Heart left ventricle (tissue), 16 donors: Measurements from ENCODE around the gene BCKDK. TPM values are rescaled to one million over a fixed set of nuclear protein-coding genes. Genes with fewer than 3 reads are reported as not detected.

Experiments used
- ATAC-seq, 4 donors: fragments of 200-7000 bp; cut with Tn5 transposase; one replicate each; pipeline ENCODE4 v1.9.1; 2020 to 2022; ENCODE audit warnings: moderate library complexity in 4 of 4, mild to moderate bottlenecking in 3 of 4, moderate number of reproducible peaks in 1 of 4
- DNase-seq, 5 donors: peaks; one replicate each; pipeline ENCODE4 v3.0.0-alpha.2; 2020
- H3K27ac ChIP-seq, 12 donors: fragments of 200-600 bp; sonication (generic) in 4 of 12; one replicate each; pipeline versions ENCODE4 v1.5.0 to v1.8.0; 2016 to 2022; ENCODE audit warnings: mild to moderate bottlenecking in 2 of 12
- H3K27me3 ChIP-seq, 9 donors: fragments of 200-600 bp; sonication (generic) in 2 of 9; one replicate each; pipeline versions ENCODE4 v1.5.1 to v1.8.0; 2016 to 2022; ENCODE audit warnings: mild to moderate bottlenecking in 3 of 9
- H3K36me3 ChIP-seq, 9 donors: fragments of 200-600 bp; sonication (generic) in 2 of 9; one replicate each; pipeline versions ENCODE4 v1.5.0 to v1.8.0; 2018 to 2022; ENCODE audit warnings: mild to moderate bottlenecking in 2 of 9
- H3K4me1 ChIP-seq, 12 donors: fragments of 200-600 bp; sonication (generic) in 4 of 12; one replicate each; pipeline versions ENCODE4 v1.5.0 to v1.8.0; 2016 to 2022; ENCODE audit warnings: mild to moderate bottlenecking in 3 of 12
- H3K4me3 ChIP-seq, 12 donors: fragments of 200-600 bp; sonication (generic) in 4 of 12; one replicate each; pipeline versions ENCODE4 v1.5.0 to v1.8.0; 2017 to 2022; ENCODE audit warnings: mild to moderate bottlenecking in 9 of 12, moderate library complexity in 4 of 12
- H3K9me3 ChIP-seq, 12 donors: fragments of 200-600 bp; sonication (generic) in 4 of 12; one replicate each; pipeline versions ENCODE4 v1.5.0 to v1.8.0; 2016 to 2022; ENCODE audit warnings: mild to moderate bottlenecking in 1 of 12
- POLR2A ChIP-seq, 2 donors: fragments of 450-650 bp; IDR thresholded peaks; one replicate each; pipeline ENCODE4 v1.6.1; 2017; ENCODE audit warnings: antibody characterized with exemption in 2 of 2, mild to moderate bottlenecking in 2 of 2, moderate library complexity in 2 of 2
- WGBS, 4 donors: extraction: QIAGEN DNeasy Blood & Tissue Kit in 2 of 4; methylation state at CpG; one replicate each; pipeline versions ENCODE4 v1.1.5 to v1.1.7; 2013 to 2018; 5-methylcytosine and 5-hydroxymethylcytosine counted together
- intact Hi-C, 10 donors: fragments of 100-400 bp; cut with DNase I; formaldehyde crosslinking; loops; one replicate each; pipeline versions ENCODE4 v1.11.1 to v1.14.2; 2022
- polyA plus RNA-seq, 2 donors: library from polyadenylated mRNA; stranded (reverse); fragments of 200-250 nt; gene quantifications; one replicate each; pipeline ENCODE4 v1.2.3, GENCODE V29; 2013
- total RNA-seq, 9 donors: library from RNA; depleted of rRNA in 2 of 9; stranded (reverse); fragments of >200 nt in 2 of 9; fragmentation: NEBNext Ultra II Directional in 3 of 9; extraction: Animal tissue kit (Norgen Biotek cat#: 25700) in 3 of 9; gene quantifications; one replicate each; pipeline versions ENCODE4 v1.1.0 to v1.2.4, GENCODE V29; 2016 to 2023
- TF ChIP-seq, protein P1 (sequence below), 12 donors: fragments of 200-600 bp; sonication (generic) in 4 of 12; IDR thresholded peaks; one replicate each; pipeline versions ENCODE4 v1.5.0 to v1.8.0; 2018 to 2022; ENCODE audit warnings: antibody characterized with exemption in 12 of 12, mild to moderate bottlenecking in 5 of 12
- donor health status: ischemic (EF 13 %, LVEDD 7.1; RV severe dilation, severe dysfunction).
- donor health status: healthy with polysubstance abuse.
- donor health status: DM: no; HTN: yes; CAD: no.
- donor health status: DM: no; HTN: no; CAD: no.
- donor health status: ischemic (EF 25% LVEDD 6.9; RV normal size, moderate dysfunction).
- donor health status: ischemic (EF 25% LVEDD 5.7; RV mildly dilated, moderate dysfunction).
- donor health status: healthy.
- donor health status: DM: yes; HTN: yes; CAD: no.
- donor health status: ischemic (EF 35%, LVEDD 5.7; RV mildly dilated, moderate dysfunction).
- donor health status: nonischemic (EF 11% LVEDD 7.7; RV severe dilation, severe dysfunction).
- donor health status: DM: yes; HTN: yes; CAD: no.
- donor health status: PGD.
- donor health status: ischemic (EF 29% LVEDD 5.4; RV normal size, mild dysfunction).
- donor health status: nonischemic (EF 23%, LVEDD 6.1; RV moderate dilation, normal function).

BCKDK gene
- total and polyA plus RNA-seq, 11 donors, result 42.6 to 134 (median 67.5) TPM

GRCh38 chr16:31108794-31109558 lies 790 bp downstream of the BCKDK start:
- DNase-seq (no peak), ATAC-seq (no peak)
- no peak for TF ChIP-seq POLR2A (IDR thresholded peaks at IDR 0.05)
- TF ChIP-seq, protein P1, sequence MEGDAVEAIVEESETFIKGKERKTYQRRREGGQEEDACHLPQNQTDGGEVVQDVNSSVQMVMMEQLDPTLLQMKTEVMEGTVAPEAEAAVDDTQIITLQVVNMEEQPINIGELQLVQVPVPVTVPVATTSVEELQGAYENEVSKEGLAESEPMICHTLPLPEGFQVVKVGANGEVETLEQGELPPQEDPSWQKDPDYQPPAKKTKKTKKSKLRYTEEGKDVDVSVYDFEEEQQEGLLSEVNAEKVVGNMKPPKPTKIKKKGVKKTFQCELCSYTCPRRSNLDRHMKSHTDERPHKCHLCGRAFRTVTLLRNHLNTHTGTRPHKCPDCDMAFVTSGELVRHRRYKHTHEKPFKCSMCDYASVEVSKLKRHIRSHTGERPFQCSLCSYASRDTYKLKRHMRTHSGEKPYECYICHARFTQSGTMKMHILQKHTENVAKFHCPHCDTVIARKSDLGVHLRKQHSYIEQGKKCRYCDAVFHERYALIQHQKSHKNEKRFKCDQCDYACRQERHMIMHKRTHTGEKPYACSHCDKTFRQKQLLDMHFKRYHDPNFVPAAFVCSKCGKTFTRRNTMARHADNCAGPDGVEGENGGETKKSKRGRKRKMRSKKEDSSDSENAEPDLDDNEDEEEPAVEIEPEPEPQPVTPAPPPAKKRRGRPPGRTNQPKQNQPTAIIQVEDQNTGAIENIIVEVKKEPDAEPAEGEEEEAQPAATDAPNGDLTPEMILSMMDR (IDR thresholded peaks at IDR 0.05), result no peak
- Histone ChIP-seq H3K9me3 (no peaks in the 10 kb centered on the region), H3K36me3 (peaks cover 0 to 40% (median 32%) of the 10 kb centered on the region in 9 donors), H3K4me3 (peak overlapping the region; percentile 67 to 100 (median 93)), H3K27me3 (no peaks in the 10 kb centered on the region), H3K27ac (peak overlapping the region; percentile 63 to 99 (median 93)), H3K4me1 (peaks cover 4 to 54% (median 34%) of the 10 kb centered on the region in 12 donors)
- intact Hi-C loops, result loop anchor here in 4 of 10 donors (2.0 to 5.0 kb wide), 2 partner anchors 33 to 34 kb away; no protein-coding TSS in a partner anchor
- WGBS, 4 donors, result 38 to 58% (median 43%) methylated on average over 28 to 57 of the region's 57 CpGs

GRCh38 chr16:31109622-31110021 lies 1.4 kb downstream of the BCKDK start:
- ATAC-seq, result no peak
- Histone ChIP-seq H3K4me1 (peaks cover 4 to 60% (median 35%) of the 10 kb centered on the region in 12 donors), H3K27me3 (no peaks in the 10 kb centered on the region), H3K9me3 (no peaks in the 10 kb centered on the region), H3K27ac (peak overlapping the region in 1 of 12 donors; percentile 6), H3K4me3 (peak overlapping the region in 3 of 12 donors; percentile 67 to 94 (median 89)), H3K36me3 (peaks cover 0 to 40% (median 32%) of the 10 kb centered on the region in 9 donors)
- no peak for TF ChIP-seq POLR2A (IDR thresholded peaks at IDR 0.05)
- TF ChIP-seq, protein P1 (IDR thresholded peaks at IDR 0.05), result no peak
- DNase-seq, result no peak
- WGBS, 4 donors, result 91 to 94% (median 93%) methylated on average over 12 of the region's 12 CpGs
- intact Hi-C loops, result loop anchor here in 5 of 10 donors (2.0 to 10.0 kb wide), 3 partner anchors 33 to 335 kb away; partner anchors contain the start of gene ZNF843 (in 2 of the 5)

- peaks cover 0 to 40% (median 32%) of the 10 kb centered on the region in 9 donors for H3K36me3 ChIP-seq
- no peaks in the 10 kb centered on the region for H3K9me3 ChIP-seq
- 87 to 90% (median 90%) methylated on average over 26 of the region's 26 CpGs for WGBS, 4 donors
- peaks cover 4 to 65% (median 35%) of the 10 kb centered on the region in 12 donors for H3K4me1 ChIP-seq
- no peak overlapping the region for H3K4me3 ChIP-seq
- TF ChIP-seq, protein P1 (IDR thresholded peaks at IDR 0.05), result no peak
- no peak for ATAC-seq
- intact Hi-C loops, result loop anchor here in 2 of 10 donors (10.0 kb wide), 1 partner anchor 334 kb away; the partner anchor contains the start of gene ZNF843 (in 2 of the 2)
- no peak for DNase-seq
- no peak overlapping the region for H3K27ac ChIP-seq
- H3K27me3 ChIP-seq, result no peaks in the 10 kb centered on the region
These were observed 2.2 kb downstream of the BCKDK start for GRCh38 chr16:31110106-31111034.
